Subcutaneous adipose tissue (tissue), 4 donors: Measurements from ENCODE around the gene FLT1. TPM values are rescaled to one million over a fixed set of nuclear protein-coding genes. Genes with fewer than 3 reads are reported as not detected.

Experiments
- CTCF ChIP-seq: fragments of 450-650 bp; IDR thresholded peaks from one replicate; pipeline ENCODE4 v1.5.1; 2016; ENCODE audit warnings: low read depth, mild to moderate bottlenecking, control low read depth, antibody characterized with exemption, moderate library complexity
- total RNA-seq, 4 donors: library from RNA; depleted of rRNA; stranded (reverse); fragments of >200 nt; gene quantifications; one replicate each; pipeline ENCODE4 v1.1.0, GENCODE V29; 2016

Gene FLT1
- total RNA-seq, 4 donors from 2014 or later, result 29.9 to 89.5 (median 69.6) TPM

- no peak for TF ChIP-seq CTCF
These were observed 172.5 kb downstream of the FLT1 start for GRCh38 chr13:28322256-28322905.

- TF ChIP-seq CTCF, result no peak
These were observed 173.2 kb downstream of the FLT1 start for GRCh38 chr13:28321756-28322155.

GRCh38 chr13:28320884-28321574, 173.9 kb downstream of the FLT1 start:
- no peak for TF ChIP-seq CTCF

- TF ChIP-seq CTCF, result no peak
These were observed 174.7 kb downstream of the FLT1 start for GRCh38 chr13:28320209-28320608.

- TF ChIP-seq CTCF, result no peak
These were observed 175.4 kb downstream of the FLT1 start for GRCh38 chr13:28319528-28319927.

- no peak for TF ChIP-seq CTCF
These were observed 176.4 kb downstream of the FLT1 start for GRCh38 chr13:28318496-28318895.

GRCh38 chr13:28316836-28317235, 178.1 kb downstream of the FLT1 start:
- TF ChIP-seq CTCF, result no peak
